Measurements from ENCODE around the gene FN3K. TPM values are rescaled to one million over a fixed set of nuclear protein-coding genes. Genes with fewer than 3 reads are reported as not detected.

The FN3K gene
- total and polyA plus RNA-seq, 2 donors (not counting 3 experiments of a cell fraction or from before 2014, with no cell fraction given) = 2.0 to 12.0 TPM

GRCh38 chr17:82756166-82756565 is 20.8 kb downstream of the FN3K start:
- Histone ChIP-seq H3K36me3 (ENCODE audit: control insufficient read depth in 2 of 2, extremely low read depth in 1 of 2, insufficient read depth in 2 of 2, low read length in 2 of 2) (peaks cover 0 to 2% of the 10 kb centered on the region in 2 experiments), H3K4me3 (replicated peaks in 1 of 3; ENCODE audit: insufficient read depth in 1 of 3, low read depth in 1 of 3, low read length in 3 of 3) (no peak overlapping the region), H2AFZ (ENCODE audit: low read depth, low read length) (no peak overlapping the region), H4K20me1 (replicated peaks; ENCODE audit: control insufficient read depth, extremely low read depth, insufficient read depth, low read length) (no peaks in the 10 kb centered on the region), H3K4me2 (ENCODE audit: insufficient read depth, low read length) (no peak overlapping the region), H3K9me1 (replicated peaks; ENCODE audit: control insufficient read depth, extremely low read depth, insufficient read depth, low read length) (no peaks in the 10 kb centered on the region), H3K9ac (replicated peaks; ENCODE audit: extremely low read depth, insufficient read depth, low read length) (no peak overlapping the region), H3K79me2 (ENCODE audit: control insufficient read depth, insufficient read depth, low read length) (peaks cover 30% of the 10 kb centered on the region), H3K9me3 (replicated peaks; ENCODE audit: control insufficient read depth, insufficient read depth, low read length) (no peaks in the 10 kb centered on the region), H3K27ac (ENCODE audit: insufficient read depth, low read depth, low read length) (no peak overlapping the region), H3K27me3 (ENCODE audit: control insufficient read depth in 2 of 2, insufficient read depth in 2 of 2, low read length in 2 of 2) (no peaks in the 10 kb centered on the region), H3K4me1 (ENCODE audit: control insufficient read depth, extremely low read depth, insufficient read depth, low read length) (peaks cover 5% of the 10 kb centered on the region)
- dilution Hi-C loops (cut with MboI; ENCODE audit: extremely low pct_ligation_motif_present, low sequenced_read_pairs) (no loop called here), intact Hi-C loops (cut with micrococcal nuclease) (no loop called here)
- POLR2A ChIA-PET = no interaction called here
- CTCF ChIA-PET = no interaction called here
- BruUV-seq (replicated peaks) = no TSS peak
- no peak for TF ChIP-seq POLR2A (IDR thresholded peaks at IDR 0.05; ENCODE audit: low read depth, low read length)
- TF ChIP-seq JUN (IDR thresholded peaks at IDR 0.05; ENCODE audit: borderline replicate concordance, insufficient read depth, insufficient read length, low read depth) = no peak
- DNase-seq (ENCODE audit: low read depth, low spot score) = no peak
- FAIRE-seq = no peak

DNA sequence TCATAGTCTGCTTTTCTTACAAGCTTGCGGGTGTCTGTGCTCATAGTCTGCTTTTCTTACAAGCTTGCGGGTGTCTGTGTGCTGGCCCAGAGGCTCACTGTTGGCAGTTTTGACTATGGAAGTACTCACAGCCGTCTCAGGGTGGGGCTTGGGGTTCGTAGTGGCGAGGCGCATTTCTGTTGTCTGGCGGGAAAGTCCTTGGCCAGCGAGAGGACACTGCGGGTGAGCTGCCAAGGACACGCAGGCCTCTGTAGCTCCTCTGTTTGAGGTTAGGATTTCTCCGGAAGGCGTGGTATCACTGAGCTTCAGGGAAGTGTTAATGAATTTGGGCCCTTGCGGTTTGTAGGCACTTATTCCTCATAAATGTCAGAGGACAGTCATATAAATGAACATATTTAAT is 30.0 kb downstream of the FN3K start:
- peaks cover 7% of the 10 kb centered on the region for H3K79me2 ChIP-seq (ENCODE audit: control insufficient read depth, insufficient read depth, low read length)
- H4K20me1 ChIP-seq (replicated peaks; ENCODE audit: control insufficient read depth, extremely low read depth, insufficient read depth, low read length) = peaks cover 3% of the 10 kb centered on the region
- H3K9me1 ChIP-seq (replicated peaks; ENCODE audit: control insufficient read depth, extremely low read depth, insufficient read depth, low read length) = no peaks in the 10 kb centered on the region
- DNase-seq (ENCODE audit: low read depth, low spot score) (no peak), FAIRE-seq (no peak)
- H3K9ac ChIP-seq (replicated peaks; ENCODE audit: extremely low read depth, insufficient read depth, low read length) = no peak overlapping the region
- intact Hi-C loops (cut with micrococcal nuclease) = no loop called here
- BruUV-seq (replicated peaks) = no TSS peak
- H3K4me3 ChIP-seq (replicated peaks in 1 of 3; ENCODE audit: insufficient read depth in 1 of 3, low read depth in 1 of 3, low read length in 3 of 3) = no peak overlapping the region
- TF ChIP-seq CTCF (IDR thresholded peaks at IDR 0.05; ENCODE audit: extremely low read depth in 1 of 2, insufficient read depth in 1 of 2, low read depth in 1 of 2, low read length in 2 of 2) = no peak
- no peak for TF ChIP-seq POLR2AphosphoS5 (IDR thresholded peaks at IDR 0.05; ENCODE audit: insufficient read depth, low read depth, low read length)
- no peak for TF ChIP-seq POLR2A (IDR thresholded peaks at IDR 0.05; ENCODE audit: low read depth, low read length)
- TF ChIP-seq, protein P1, sequence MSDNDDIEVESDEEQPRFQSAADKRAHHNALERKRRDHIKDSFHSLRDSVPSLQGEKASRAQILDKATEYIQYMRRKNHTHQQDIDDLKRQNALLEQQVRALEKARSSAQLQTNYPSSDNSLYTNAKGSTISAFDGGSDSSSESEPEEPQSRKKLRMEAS (IDR thresholded peaks at IDR 0.05; ENCODE audit: insufficient read depth, insufficient read length) = no peak
- TF ChIP-seq JUN (IDR thresholded peaks at IDR 0.05; ENCODE audit: borderline replicate concordance, insufficient read depth, insufficient read length, low read depth) = no peak
- no peak for TF ChIP-seq GATA2 (IDR thresholded peaks at IDR 0.05; ENCODE audit: insufficient read depth, insufficient read length, low read depth, low read length)
- no peak for TF ChIP-seq FOS (IDR thresholded peaks at IDR 0.05; ENCODE audit: borderline replicate concordance, insufficient read depth, low read length)
- no peak for TF ChIP-seq MYC (IDR thresholded peaks at IDR 0.05; ENCODE audit: low read depth, low read length)
- TF ChIP-seq EZH2 (IDR thresholded peaks at IDR 0.05; ENCODE audit: borderline replicate concordance, low read depth, low read length, severe bottlenecking) = no peak
- no peak overlapping the region for H3K4me2 ChIP-seq (ENCODE audit: insufficient read depth, low read length)
- H3K9me3 ChIP-seq (replicated peaks; ENCODE audit: control insufficient read depth, insufficient read depth, low read length) = no peaks in the 10 kb centered on the region
- H3K4me1 ChIP-seq (ENCODE audit: control insufficient read depth, extremely low read depth, insufficient read depth, low read length) = no peaks in the 10 kb centered on the region
- dilution Hi-C loops (cut with MboI; ENCODE audit: extremely low pct_ligation_motif_present, low sequenced_read_pairs) = no loop called here
- H3K36me3 ChIP-seq (ENCODE audit: control insufficient read depth in 2 of 2, extremely low read depth in 1 of 2, insufficient read depth in 2 of 2, low read length in 2 of 2) = peaks cover 5 to 10% of the 10 kb centered on the region in 2 experiments
- ChIA-PET CTCF (interaction anchor here (1.2 to 2.2 kb wide), 4 partner anchors 12 to 413 kb away, joined by 4 to 14 read pairs (median 6); no protein-coding TSS in a partner anchor), POLR2A (no interaction called here)
- H2AFZ ChIP-seq (ENCODE audit: low read depth, low read length) = no peak overlapping the region
- no peak overlapping the region for H3K27ac ChIP-seq (ENCODE audit: insufficient read depth, low read depth, low read length)
- no peaks in the 10 kb centered on the region for H3K27me3 ChIP-seq (ENCODE audit: control insufficient read depth in 2 of 2, insufficient read depth in 2 of 2, low read length in 2 of 2)
